ENCODE measurements around the gene EFL1. TPM values are rescaled to one million over a fixed set of nuclear protein-coding genes. Genes with fewer than 3 reads are reported as not detected.

Gene EFL1
- total and polyA plus RNA-seq, 2 of the 4 experiments (the other 2 are of a cell fraction): 10.1 to 24.6 TPM

DNA sequence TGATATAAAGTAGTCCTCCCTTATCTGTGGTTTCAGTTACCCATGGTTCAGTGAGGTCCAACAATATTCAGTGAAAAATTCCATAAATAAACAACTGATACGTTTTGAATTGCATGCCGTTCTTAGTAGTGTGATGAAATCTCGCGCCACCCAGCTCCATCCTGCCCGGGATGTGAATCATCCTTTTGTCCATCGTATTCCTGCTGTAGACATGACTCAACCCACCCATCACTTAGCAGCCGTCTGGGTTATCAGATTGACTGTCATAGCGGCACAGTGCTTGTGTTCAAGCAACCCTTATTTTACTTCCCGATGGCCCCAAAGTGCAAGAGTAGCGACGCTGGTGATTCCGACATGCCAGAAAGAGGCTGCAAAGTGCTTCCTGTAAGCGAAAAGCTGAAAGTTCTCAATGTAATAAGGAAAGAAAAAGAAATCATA, 168.7 kb downstream of the EFL1 start:
- Histone ChIP-seq H2AFZ (replicated peaks; ENCODE audit: low read length, poor library complexity) (no peak overlapping the region), H3K56ac (ENCODE audit: extremely low read depth, insufficient read depth, low read length) (no peak overlapping the region), H2AK9ac (replicated peaks; ENCODE audit: low read depth, low read length, poor library complexity) (no peak overlapping the region), H4K5ac (ENCODE audit: low read depth, low read length) (no peak overlapping the region), H2BK20ac (ENCODE audit: low read depth, low read length) (peak overlapping the region; percentile 75), H3K14ac (replicated peaks; ENCODE audit: low read depth, low read length) (0 out of 2 replicates have a peak overlapping the region, but pooled peaks have one; percentile 5), H2AK5ac (ENCODE audit: low read depth, low read length) (no peak overlapping the region), H3K23ac (ENCODE audit: low read depth, low read length) (no peak overlapping the region; the same call in 1 of the 2 replicates), H2BK120ac (ENCODE audit: low read depth, low read length) (peak overlapping the region; percentile 72), H3K79me1 (ENCODE audit: low read depth in 1 of 2, low read length in 2 of 2) (peaks cover 0 to 10% of the 10 kb centered on the region in 2 experiments; a peak in 2 of 4 replicates), H3K9ac (ENCODE audit: low read depth, low read length) (no peak overlapping the region), H2BK15ac (ENCODE audit: low read depth, low read length) (peak overlapping the region; percentile 13; the same call in 2 of the 3 replicates), H3K4me2 (ENCODE audit: low read depth, low read length) (peak overlapping the region; percentile 35; the same call in 1 of the 2 replicates), H3K36me3 (ENCODE audit: control insufficient read depth, insufficient read depth, low read length) (no peaks in the 10 kb centered on the region), H3K18ac (ENCODE audit: low read depth, low read length) (no peak overlapping the region), H2BK5ac (ENCODE audit: low read depth, low read length, poor library complexity, severe bottlenecking) (peak overlapping the region; percentile 10), H3K27me3 (ENCODE audit: control insufficient read depth, insufficient read depth, low read length) (no peaks in the 10 kb centered on the region), H3K27ac (ENCODE audit: insufficient read depth, low read length) (no peak overlapping the region), H4K20me1 (ENCODE audit: insufficient read depth, low read length) (no peaks in the 10 kb centered on the region), H4K8ac (ENCODE audit: low read depth in 2 of 2, low read length in 2 of 2) (peak overlapping the region; percentile 2 to 59; a peak in 2 of 4 replicates), H3K4me3 (ENCODE audit: insufficient read depth, low read depth, low read length) (no peak overlapping the region), H3K9me1 (ENCODE audit: insufficient read depth, low read length) (peaks cover 8% of the 10 kb centered on the region), H3K9me3 (ENCODE audit: control insufficient read depth, insufficient read depth, low read length) (0 out of 2 replicates have a peak, but pooled peaks cover 2% of the 10 kb centered on the region), H4K91ac (ENCODE audit: insufficient read depth, low read depth, low read length) (peak overlapping the region; percentile 58; the same call in 1 of the 2 replicates), H3K4ac (ENCODE audit: low read depth, low read length) (peak overlapping the region; percentile 92), H3K4me1 (ENCODE audit: control insufficient read depth, insufficient read depth, low read length) (peaks cover 3% of the 10 kb centered on the region; the same call in 1 of the 2 replicates)
- dilution Hi-C loops (cut with HindIII; ENCODE audit: low sequenced_read_pairs, unreplicated experiment) (no loop called here), in situ Hi-C loops (cut with MboI; ENCODE audit: low sequenced_read_pairs) (no loop called here), intact Hi-C loops (cut with micrococcal nuclease) (no loop called here)
- BruUV-seq (replicated peaks): no TSS peak
- DNase-seq: peak; percentile 97
- ATAC-seq (ENCODE audit: low read depth): peak; percentile 97
- WGBS, 2 experiments (ENCODE audit: extremely low coverage in 2 of 2, insufficient read length in 1 of 2): 0% methylated on average over 1 of the region's 13 CpGs; no CpG with 5 or more reads in 1 of the 2 experiments
- TF ChIP-seq NFE2L2 (IDR thresholded peaks at IDR 0.05; ENCODE audit: low read depth, low read length): no peak
- peak; percentile 66 for TF ChIP-seq RCOR1 (IDR thresholded peaks at IDR 0.05; ENCODE audit: insufficient replicate concordance, low read length)
- no peak for TF ChIP-seq POLR2A (IDR thresholded peaks at IDR 0.05; ENCODE audit: low read depth, low read length)
- TF ChIP-seq CHD1 (IDR thresholded peaks at IDR 0.05; ENCODE audit: low read depth, low read length): no peak
- TF ChIP-seq RFX5 (IDR thresholded peaks at IDR 0.05; ENCODE audit: low read depth, low read length): no peak
- TF ChIP-seq MAZ (IDR thresholded peaks at IDR 0.05; ENCODE audit: borderline replicate concordance, low read depth, low read length): no peak
- TF ChIP-seq BHLHE40 (IDR thresholded peaks at IDR 0.05; ENCODE audit: low read depth, low read length): peak; percentile 59
- peak; percentile 96 for TF ChIP-seq FOS (IDR thresholded peaks at IDR 0.05; ENCODE audit: low read depth, low read length)
- TF ChIP-seq CEBPB (IDR thresholded peaks at IDR 0.05; ENCODE audit: low read depth, low read length): peak; percentile 97
- TF ChIP-seq RAD21 (IDR thresholded peaks at IDR 0.05; ENCODE audit: low read length): no peak
- TF ChIP-seq, protein P1, sequence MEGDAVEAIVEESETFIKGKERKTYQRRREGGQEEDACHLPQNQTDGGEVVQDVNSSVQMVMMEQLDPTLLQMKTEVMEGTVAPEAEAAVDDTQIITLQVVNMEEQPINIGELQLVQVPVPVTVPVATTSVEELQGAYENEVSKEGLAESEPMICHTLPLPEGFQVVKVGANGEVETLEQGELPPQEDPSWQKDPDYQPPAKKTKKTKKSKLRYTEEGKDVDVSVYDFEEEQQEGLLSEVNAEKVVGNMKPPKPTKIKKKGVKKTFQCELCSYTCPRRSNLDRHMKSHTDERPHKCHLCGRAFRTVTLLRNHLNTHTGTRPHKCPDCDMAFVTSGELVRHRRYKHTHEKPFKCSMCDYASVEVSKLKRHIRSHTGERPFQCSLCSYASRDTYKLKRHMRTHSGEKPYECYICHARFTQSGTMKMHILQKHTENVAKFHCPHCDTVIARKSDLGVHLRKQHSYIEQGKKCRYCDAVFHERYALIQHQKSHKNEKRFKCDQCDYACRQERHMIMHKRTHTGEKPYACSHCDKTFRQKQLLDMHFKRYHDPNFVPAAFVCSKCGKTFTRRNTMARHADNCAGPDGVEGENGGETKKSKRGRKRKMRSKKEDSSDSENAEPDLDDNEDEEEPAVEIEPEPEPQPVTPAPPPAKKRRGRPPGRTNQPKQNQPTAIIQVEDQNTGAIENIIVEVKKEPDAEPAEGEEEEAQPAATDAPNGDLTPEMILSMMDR (conservative IDR thresholded peaks at IDR 0.05; ENCODE audit: low read depth, low read length): no peak
- TF ChIP-seq, protein P2, sequence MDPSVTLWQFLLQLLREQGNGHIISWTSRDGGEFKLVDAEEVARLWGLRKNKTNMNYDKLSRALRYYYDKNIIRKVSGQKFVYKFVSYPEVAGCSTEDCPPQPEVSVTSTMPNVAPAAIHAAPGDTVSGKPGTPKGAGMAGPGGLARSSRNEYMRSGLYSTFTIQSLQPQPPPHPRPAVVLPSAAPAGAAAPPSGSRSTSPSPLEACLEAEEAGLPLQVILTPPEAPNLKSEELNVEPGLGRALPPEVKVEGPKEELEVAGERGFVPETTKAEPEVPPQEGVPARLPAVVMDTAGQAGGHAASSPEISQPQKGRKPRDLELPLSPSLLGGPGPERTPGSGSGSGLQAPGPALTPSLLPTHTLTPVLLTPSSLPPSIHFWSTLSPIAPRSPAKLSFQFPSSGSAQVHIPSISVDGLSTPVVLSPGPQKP (IDR thresholded peaks at IDR 0.05; ENCODE audit: borderline replicate concordance, low read depth, low read length): no peak
- TF ChIP-seq MXI1 (IDR thresholded peaks at IDR 0.05; ENCODE audit: borderline replicate concordance, low read depth, low read length): no peak
- no peak for TF ChIP-seq MAFK (IDR thresholded peaks at IDR 0.05; ENCODE audit: low read depth, low read length)
- TF ChIP-seq, protein P3, sequence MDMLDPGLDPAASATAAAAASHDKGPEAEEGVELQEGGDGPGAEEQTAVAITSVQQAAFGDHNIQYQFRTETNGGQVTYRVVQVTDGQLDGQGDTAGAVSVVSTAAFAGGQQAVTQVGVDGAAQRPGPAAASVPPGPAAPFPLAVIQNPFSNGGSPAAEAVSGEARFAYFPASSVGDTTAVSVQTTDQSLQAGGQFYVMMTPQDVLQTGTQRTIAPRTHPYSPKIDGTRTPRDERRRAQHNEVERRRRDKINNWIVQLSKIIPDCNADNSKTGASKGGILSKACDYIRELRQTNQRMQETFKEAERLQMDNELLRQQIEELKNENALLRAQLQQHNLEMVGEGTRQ (IDR thresholded peaks at IDR 0.05; ENCODE audit: low read depth, low read length): no peak
- TF ChIP-seq SMC3 (IDR thresholded peaks at IDR 0.05; ENCODE audit: low read depth, low read length): no peak
- ChIA-PET POLR2A (ENCODE audit: unreplicated experiment) (no interaction called here), CTCF (interaction anchor here (0.6 to 1.3 kb wide), 3 partner anchors 12 to 335 kb away, joined by 3 to 7 read pairs (median 4); no protein-coding TSS in a partner anchor)
